Coronary artery (tissue), 2 donors: ENCODE measurements around the gene TAF1B.

ENCODE experiments used
- DNase-seq: peaks from one replicate; pipeline ENCODE4 v3.0.0-alpha.2; 2017; ENCODE audit warnings: low spot score
- H3K27ac ChIP-seq, 2 donors: fragments of 200-600 bp; sonication (generic); one replicate each; pipeline ENCODE4 v1.5.1; 2016 to 2019
- H3K4me3 ChIP-seq: fragments of 200-600 bp; sonication (generic); 2 replicates; pipeline ENCODE4 v1.5.1; 2016; ENCODE audit warnings: mild to moderate bottlenecking, moderate library complexity
- CTCF ChIP-seq: fragments of 200-600 bp; sonication (generic); IDR thresholded peaks from one replicate; pipeline ENCODE4 v1.5.1; 2019; ENCODE audit warnings: antibody characterized with exemption

The TAF1B gene

GRCh38 chr2:9799011-9799596 lies 44.2 kb upstream of the TAF1B start:
- Histone ChIP-seq H3K4me3 (no peak overlapping the region), H3K27ac (no peak overlapping the region)
- DNase-seq, result no peak
- TF ChIP-seq CTCF, result no peak

GRCh38 chr2:9799729-9800632 lies 43.3 kb upstream of the TAF1B start:
- H3K27ac ChIP-seq, result no peak overlapping the region
- peak; percentile 96 for TF ChIP-seq CTCF
- H3K4me3 ChIP-seq, result no peak overlapping the region
- DNase-seq, result no peak

DNA sequence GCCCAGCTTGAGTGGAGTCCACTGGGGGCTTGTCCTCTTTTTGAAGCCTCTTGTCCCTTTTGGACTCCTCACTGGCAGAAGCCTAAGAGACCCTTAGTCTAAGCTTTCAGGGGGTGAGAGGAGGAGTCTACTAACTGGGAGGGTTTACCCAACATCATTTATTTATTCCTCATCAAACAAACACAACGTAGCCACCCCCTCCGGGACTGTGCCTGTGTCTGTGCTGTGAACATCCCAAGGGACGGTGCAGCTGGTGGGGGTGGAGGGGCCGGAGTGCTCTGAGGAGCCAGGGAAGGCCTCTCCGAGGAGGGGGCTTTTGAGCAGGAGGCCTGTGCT lies 42.7 kb upstream of the TAF1B start:
- no peak for DNase-seq
- TF ChIP-seq CTCF, result no peak
- Histone ChIP-seq H3K27ac (peak overlapping the region in 1 of 2 donors; percentile 74), H3K4me3 (no peak overlapping the region)

GRCh38 chr2:9800975-9801726 lies 42.1 kb upstream of the TAF1B start:
- TF ChIP-seq CTCF, result no peak
- no peak for DNase-seq
- H3K27ac ChIP-seq, result peak overlapping the region in 1 of 2 donors; percentile 74
- H3K4me3 ChIP-seq, result no peak overlapping the region

- H3K4me3 ChIP-seq, result no peak overlapping the region
- no peak for TF ChIP-seq CTCF
- no peak overlapping the region for H3K27ac ChIP-seq
- DNase-seq, result peak; percentile 54
Observed at GRCh38 chr2:9802576-9802993, 40.7 kb upstream of the TAF1B start.

- no peak for TF ChIP-seq CTCF
- no peak overlapping the region for H3K27ac ChIP-seq
- peak; percentile 69 for DNase-seq
- H3K4me3 ChIP-seq, result no peak overlapping the region
Observed at GRCh38 chr2:9803023-9803805, 40.1 kb upstream of the TAF1B start.
